ENCODE measurements around the gene ARHGEF17. TPM values are rescaled to one million over a fixed set of nuclear protein-coding genes. Genes with fewer than 3 reads are reported as not detected.

ARHGEF17 gene
- total and polyA plus RNA-seq, 2 of the 8 experiments (the other 6 are each of a cell fraction or from before 2014, with no cell fraction given), result 11.3 to 14.6 TPM

GRCh38 chr11:73308961-73309919 is 1.2 kb downstream of the ARHGEF17 start (continued):
- TF ChIP-seq SUZ12 (IDR thresholded peaks at IDR 0.05; ENCODE audit: low read length), result peak; percentile 34; the same call in 1 of the 2 replicates
- TF ChIP-seq SAP30 (IDR thresholded peaks at IDR 0.05; ENCODE audit: insufficient read depth, insufficient replicate concordance, low read length), result no peak
- no peak for TF ChIP-seq RAD21 (IDR thresholded peaks at IDR 0.05 in 1 of 2, conservative IDR thresholded peaks at IDR 0.05 in 1 of 2; ENCODE audit: low read depth in 2 of 2, low read length in 2 of 2)
- no peak for TF ChIP-seq PHF8 (conservative IDR thresholded peaks at IDR 0.05; ENCODE audit: low read depth, low read length)
- TF ChIP-seq CHD1 (IDR thresholded peaks at IDR 0.05; ENCODE audit: low read depth, low read length), result no peak
- TF ChIP-seq CBX8 (IDR thresholded peaks at IDR 0.05; ENCODE audit: borderline replicate concordance, low read depth, low read length), result no peak
- no peak for TF ChIP-seq CHD7 (IDR thresholded peaks at IDR 0.05; ENCODE audit: insufficient replicate concordance, low read length)
- no peak for TF ChIP-seq KDM5A (IDR thresholded peaks at IDR 0.05; ENCODE audit: low read length)
- no peak for TF ChIP-seq ASH2L (IDR thresholded peaks at IDR 0.05; ENCODE audit: low read length)

Measured in H1 (cell line).